MM.1S (cell line): ENCODE measurements around the gene TIMM17A.

Experiments used
- DNase-seq: peaks from one replicate; pipeline ENCODE4 v3.0.0-alpha.2; 2015
- H2AFZ ChIP-seq: fragments of 300-600 bp; sonication (generic); 2 replicates; pipeline ENCODE4 v1.6.0; 2016; ENCODE audit warnings: antibody characterized with exemption, low read length
- H3F3A ChIP-seq: fragments of 300-600 bp; sonication (generic); 2 replicates; pipeline ENCODE4 v1.6.1; 2016; ENCODE audit warnings: mild to moderate bottlenecking, antibody characterized with exemption, low read length, moderate library complexity, mixed read lengths; ENCODE audit not compliant: insufficient read depth
- H3K27ac ChIP-seq: fragments of 300-600 bp; sonication (generic); 2 replicates; pipeline ENCODE4 v1.5.1; 2016; ENCODE audit warnings: mild to moderate bottlenecking, low read length
- H3K27me3 ChIP-seq: fragments of 300-600 bp; sonication (generic); replicated peaks from 2 replicates; pipeline ENCODE4 v1.6.0; 2016; ENCODE audit warnings: low read length; ENCODE audit not compliant: insufficient read depth
- H3K36me3 ChIP-seq: fragments of 300-600 bp; sonication (generic); replicated peaks from 2 replicates; pipeline ENCODE4 v1.6.1; 2016; ENCODE audit warnings: mild to moderate bottlenecking, low read length, mixed read lengths; ENCODE audit not compliant: insufficient read depth
- H3K4me1 ChIP-seq: fragments of 300-600 bp; sonication (generic); 2 replicates; pipeline ENCODE4 v1.6.1; 2016; ENCODE audit warnings: low read length, mixed read lengths
- H3K4me2 ChIP-seq: fragments of 300-600 bp; sonication (generic); 2 replicates; pipeline ENCODE4 v1.6.0; 2016; ENCODE audit warnings: low read depth, low read length
- H3K4me3 ChIP-seq: fragments of 300-600 bp; sonication (generic); 2 replicates; pipeline ENCODE4 v1.5.1; 2016; ENCODE audit warnings: low read length, mixed read lengths
- H3K79me2 ChIP-seq: fragments of 300-600 bp; sonication (generic); 2 replicates; pipeline ENCODE4 v1.6.1; 2016; ENCODE audit warnings: mixed run types, low read length, mixed read lengths
- H3K9ac ChIP-seq: fragments of 300-600 bp; sonication (generic); 2 replicates; pipeline ENCODE4 v1.6.1; 2016; ENCODE audit warnings: low read length, mixed read lengths
- H3K9me2 ChIP-seq: fragments of 300-600 bp; sonication (generic); replicated peaks from 2 replicates; pipeline ENCODE4 v1.6.1; 2016; ENCODE audit warnings: mild to moderate bottlenecking, low read length, mixed read lengths; ENCODE audit not compliant: insufficient read depth
- H3K9me3 ChIP-seq: fragments of 300-600 bp; sonication (generic); replicated peaks from 2 replicates; pipeline ENCODE4 v1.6.1; 2016; ENCODE audit warnings: mild to moderate bottlenecking, low read length, mixed read lengths; ENCODE audit not compliant: insufficient read depth
- H4K20me1 ChIP-seq: fragments of 300-600 bp; sonication (generic); 2 replicates; pipeline ENCODE4 v1.6.1; 2016; ENCODE audit warnings: mild to moderate bottlenecking, low read length, moderate library complexity, mixed read lengths; ENCODE audit not compliant: insufficient read depth
- EZH2 ChIP-seq: fragments of 300-600 bp; sonication (generic); optimal IDR thresholded peaks from 2 replicates; pipeline ENCODE3; 2017; ENCODE audit warnings: low read depth, mild to moderate bottlenecking, antibody characterized with exemption, low read length, mixed read lengths
- EZH2phosphoT487 ChIP-seq: fragments of 300-600 bp; sonication (generic); IDR thresholded peaks from 2 replicates; pipeline ENCODE4 v1.6.1; 2018; ENCODE audit warnings: antibody characterized with exemption, low read length
- TF ChIP-seq, protein P1 (sequence below): fragments of 300-600 bp; sonication (generic); IDR thresholded peaks from 2 replicates; pipeline ENCODE4 v1.5.1; 2016; ENCODE audit warnings: antibody characterized with exemption, low read length, mixed read lengths

Gene TIMM17A

DNA sequence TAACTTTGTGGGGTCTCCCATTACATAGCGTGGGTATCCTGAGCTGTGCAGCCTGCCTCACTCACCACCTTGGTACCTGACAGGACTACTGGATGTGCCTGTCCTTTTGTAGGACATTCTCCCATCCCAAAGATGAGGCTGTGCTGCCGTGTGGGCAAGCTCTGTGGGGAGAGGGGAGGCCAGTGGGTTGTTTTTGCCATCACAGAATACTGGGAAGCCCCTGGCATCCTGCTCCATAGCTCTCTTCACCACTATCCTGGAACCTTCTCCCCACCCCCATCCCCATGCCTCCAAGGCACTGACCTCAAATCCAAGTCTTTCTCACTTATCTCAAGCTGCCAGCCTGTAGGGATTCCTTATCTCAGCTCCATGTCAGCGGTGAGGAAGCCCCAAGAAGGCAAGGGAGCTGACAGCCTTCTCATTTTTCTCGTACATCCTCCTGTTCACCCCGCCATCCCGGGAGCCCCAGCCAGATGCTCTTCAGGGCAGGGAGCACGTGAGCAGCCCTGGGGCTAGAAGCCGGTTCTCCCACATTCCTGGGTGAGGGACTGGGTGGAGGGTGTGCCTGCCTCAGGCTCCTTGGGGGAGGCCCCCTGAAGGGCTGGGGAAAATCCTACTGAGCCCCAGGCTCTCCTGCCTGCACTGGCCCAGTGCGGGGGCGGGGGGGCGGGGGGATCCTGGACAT lies 52.6 kb downstream of the TIMM17A start:
- Histone ChIP-seq H3K4me2 (no peak overlapping the region), H3K27me3 (no peaks in the 10 kb centered on the region), H3K9me3 (no peaks in the 10 kb centered on the region), H3K4me1 (peaks cover 11% of the 10 kb centered on the region), H3K36me3 (0 out of 2 replicates have a peak, but pooled peaks cover 3% of the 10 kb centered on the region), H3K9me2 (no peaks in the 10 kb centered on the region), H3K79me2 (no peaks in the 10 kb centered on the region), H2AFZ (no peak overlapping the region), H4K20me1 (no peaks in the 10 kb centered on the region), H3K9ac (no peak overlapping the region), H3K27ac (no peak overlapping the region), H3F3A (no peaks in the 10 kb centered on the region), H3K4me3 (no peak overlapping the region)
- TF ChIP-seq EZH2: no peak
- TF ChIP-seq EZH2phosphoT487: no peak
- TF ChIP-seq, protein P1, sequence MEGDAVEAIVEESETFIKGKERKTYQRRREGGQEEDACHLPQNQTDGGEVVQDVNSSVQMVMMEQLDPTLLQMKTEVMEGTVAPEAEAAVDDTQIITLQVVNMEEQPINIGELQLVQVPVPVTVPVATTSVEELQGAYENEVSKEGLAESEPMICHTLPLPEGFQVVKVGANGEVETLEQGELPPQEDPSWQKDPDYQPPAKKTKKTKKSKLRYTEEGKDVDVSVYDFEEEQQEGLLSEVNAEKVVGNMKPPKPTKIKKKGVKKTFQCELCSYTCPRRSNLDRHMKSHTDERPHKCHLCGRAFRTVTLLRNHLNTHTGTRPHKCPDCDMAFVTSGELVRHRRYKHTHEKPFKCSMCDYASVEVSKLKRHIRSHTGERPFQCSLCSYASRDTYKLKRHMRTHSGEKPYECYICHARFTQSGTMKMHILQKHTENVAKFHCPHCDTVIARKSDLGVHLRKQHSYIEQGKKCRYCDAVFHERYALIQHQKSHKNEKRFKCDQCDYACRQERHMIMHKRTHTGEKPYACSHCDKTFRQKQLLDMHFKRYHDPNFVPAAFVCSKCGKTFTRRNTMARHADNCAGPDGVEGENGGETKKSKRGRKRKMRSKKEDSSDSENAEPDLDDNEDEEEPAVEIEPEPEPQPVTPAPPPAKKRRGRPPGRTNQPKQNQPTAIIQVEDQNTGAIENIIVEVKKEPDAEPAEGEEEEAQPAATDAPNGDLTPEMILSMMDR: no peak
- no peak for DNase-seq

DNA sequence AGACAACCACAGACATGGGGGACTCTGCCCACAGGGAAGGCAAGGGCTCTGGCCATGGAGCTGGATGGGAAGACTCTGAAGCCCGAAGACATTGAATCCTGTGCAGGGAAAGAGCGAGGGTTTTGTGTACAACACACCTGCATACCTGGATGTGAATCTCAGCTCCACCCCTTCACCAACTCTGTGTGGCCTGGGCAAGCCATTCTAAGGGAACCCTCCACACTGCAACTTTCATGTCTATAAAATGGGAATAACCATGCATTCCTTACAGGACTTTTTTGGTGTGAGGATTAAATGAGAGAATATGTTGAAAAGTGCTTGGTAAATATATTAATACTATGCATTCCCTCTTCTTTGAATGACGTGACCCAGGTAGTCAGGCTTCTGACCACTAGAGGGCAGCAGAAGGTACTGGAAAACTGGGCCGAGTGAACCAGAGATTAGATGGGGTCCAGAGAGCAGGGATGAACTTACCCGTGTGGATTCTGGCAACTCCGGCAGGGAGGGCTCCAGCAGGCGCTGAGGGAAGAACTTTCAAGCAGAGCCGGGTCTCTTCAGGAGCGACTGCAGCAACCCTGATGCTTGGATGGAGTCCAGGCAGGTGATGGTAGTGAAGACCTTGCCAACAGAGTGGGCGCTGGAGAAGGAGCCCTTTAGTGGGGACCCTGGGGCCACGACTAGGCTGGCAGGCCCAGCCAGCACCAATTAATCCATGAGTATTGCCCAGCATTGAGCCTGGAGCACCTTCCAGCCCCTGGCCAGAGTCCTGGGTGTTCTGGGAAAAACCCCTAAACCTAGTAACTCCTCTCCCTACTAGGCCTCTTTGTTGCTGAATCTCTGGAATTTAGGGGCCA lies 54.2 kb downstream of the TIMM17A start:
- Histone ChIP-seq H3K27me3 (no peaks in the 10 kb centered on the region), H4K20me1 (no peaks in the 10 kb centered on the region), H3K9me2 (no peaks in the 10 kb centered on the region), H3F3A (no peaks in the 10 kb centered on the region), H3K36me3 (0 out of 2 replicates have a peak, but pooled peaks cover 3% of the 10 kb centered on the region), H3K4me3 (no peak overlapping the region), H3K4me2 (peak overlapping the region; percentile 56), H3K79me2 (no peaks in the 10 kb centered on the region), H3K27ac (peak overlapping the region; percentile 9; the same call in 1 of the 2 replicates), H3K4me1 (peaks cover 11% of the 10 kb centered on the region), H2AFZ (peak overlapping the region; percentile 64), H3K9ac (peak overlapping the region; percentile 28; the same call in 1 of the 2 replicates), H3K9me3 (no peaks in the 10 kb centered on the region)
- DNase-seq: peak; percentile 72
- TF ChIP-seq EZH2phosphoT487: no peak
- TF ChIP-seq, protein P1: peak; percentile 98

DNA sequence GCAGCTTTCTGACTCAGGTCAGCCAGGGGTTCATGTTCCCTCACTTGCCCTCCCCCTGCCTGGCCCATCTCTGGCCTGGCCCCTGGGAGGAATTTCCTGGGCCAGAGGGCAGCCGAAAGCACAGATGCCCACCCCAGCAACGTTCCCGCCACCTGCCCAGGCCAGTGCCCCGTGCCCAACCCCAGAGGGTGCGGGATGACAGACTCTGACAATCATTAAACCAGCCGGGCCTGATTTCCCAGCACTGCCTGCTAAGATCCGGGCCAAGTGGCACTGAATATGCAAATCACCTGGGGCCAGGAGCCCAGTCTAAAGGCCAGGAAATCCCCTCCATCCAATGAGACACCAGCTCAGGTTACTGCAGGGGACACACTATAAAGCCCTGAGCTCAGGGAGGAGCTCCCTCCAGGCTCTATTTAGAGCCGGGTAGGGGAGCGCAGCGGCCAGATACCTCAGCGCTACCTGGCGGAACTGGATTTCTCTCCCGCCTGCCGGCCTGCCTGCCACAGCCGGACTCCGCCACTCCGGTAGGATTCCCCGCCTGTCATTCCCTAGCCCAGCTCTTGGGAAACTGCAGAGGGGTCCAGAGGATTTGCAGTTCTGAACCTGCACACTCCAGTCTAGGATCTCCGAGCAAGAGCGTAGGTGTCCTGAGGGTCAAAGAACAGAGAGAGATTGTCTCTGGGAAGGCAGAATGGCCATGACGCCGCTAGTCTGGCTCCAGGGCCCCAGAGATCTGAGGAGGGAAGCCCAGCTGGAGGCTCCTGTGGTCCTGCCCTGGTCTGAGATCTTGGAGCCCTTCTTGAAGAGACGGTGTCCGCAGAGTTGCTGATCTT lies 55.1 kb downstream of the TIMM17A start, which contains the start of gene ELF3:
Gene ELF3, plus strand, starts transcription at position 408 of the 836 bp plus-strand sequence. CDS start 550 bp downstream, outside the sequence.
- DNase-seq: peak; percentile 81
- H3K27ac ChIP-seq: peak within 1 kb of the TSS; percentile 9; the same call in 1 of the 2 replicates
- no peaks in the 10 kb centered on the region for H3K27me3 ChIP-seq
- no peaks in the 10 kb centered on the region for H4K20me1 ChIP-seq
- no peaks in the 10 kb centered on the region for H3K79me2 ChIP-seq
- H2AFZ ChIP-seq: peak within 1 kb of the TSS; percentile 64
- no peaks in the 10 kb centered on the region for H3F3A ChIP-seq
- H3K9ac ChIP-seq: peak within 1 kb of the TSS; percentile 28; the same call in 1 of the 2 replicates
- no peaks in the 10 kb centered on the region for H3K9me3 ChIP-seq
- H3K4me1 ChIP-seq: peaks cover 11% of the 10 kb centered on the region
- no peak within 1 kb of the TSS for H3K4me3 ChIP-seq
- H3K36me3 ChIP-seq: 0 out of 2 replicates have a peak, but pooled peaks cover under 1% of the 10 kb centered on the region
- TF ChIP-seq EZH2: no peak
- TF ChIP-seq, protein P1: no peak
- TF ChIP-seq EZH2phosphoT487: no peak
- H3K4me2 ChIP-seq: peak within 1 kb of the TSS; percentile 56
- no peaks in the 10 kb centered on the region for H3K9me2 ChIP-seq
